Inferior parietal cortex (tissue), 1 donor: ENCODE data around the gene ACSBG1.

Experiments
- DNase-seq: peaks from one replicate; pipeline ENCODE4 v3.0.0-alpha.2; 2016; ENCODE audit errors: extremely low spot score

The ACSBG1 gene

DNA sequence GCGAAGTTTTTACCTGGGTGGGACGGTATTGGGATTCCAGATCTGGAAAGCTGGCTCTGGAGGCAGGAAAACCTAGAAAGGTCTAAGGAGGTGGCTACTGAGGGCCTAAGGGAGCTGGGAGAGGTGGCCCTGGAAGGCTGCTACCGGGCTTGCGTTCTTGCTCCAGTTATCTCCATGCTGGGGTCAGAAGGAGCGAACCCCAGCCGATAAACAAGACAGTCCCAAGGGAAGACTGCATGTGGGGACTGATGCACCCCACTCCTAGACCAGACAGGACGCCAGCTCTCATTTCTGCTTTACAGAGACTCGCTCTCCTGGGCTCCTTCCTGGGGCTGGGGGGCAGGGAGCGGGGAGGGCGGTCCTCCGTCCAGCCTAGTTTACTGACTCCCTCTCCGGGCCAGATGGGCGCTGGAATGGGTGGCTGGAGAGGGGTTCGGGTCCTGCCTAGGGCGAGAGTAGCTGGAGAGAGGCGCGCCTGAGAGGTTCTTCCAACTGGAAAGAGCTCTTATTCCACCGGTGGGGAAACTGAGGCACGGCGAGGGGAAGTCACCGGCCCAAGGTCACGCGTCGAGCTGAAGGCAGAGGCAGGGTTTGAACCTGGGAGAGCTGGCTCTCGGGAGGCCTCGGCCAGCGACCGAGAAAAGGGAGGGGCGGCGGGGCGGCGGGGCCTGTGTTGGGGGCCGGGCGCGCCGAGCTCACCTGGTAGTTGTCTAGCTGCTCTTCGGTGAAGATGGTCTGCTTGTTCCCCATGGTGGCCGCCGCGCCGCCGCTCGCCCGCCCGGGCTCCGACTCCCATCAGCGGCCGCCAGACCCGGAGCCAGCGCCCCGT is 103.7 kb downstream of the ACSBG1 start:
- DNase-seq: no peak

DNA sequence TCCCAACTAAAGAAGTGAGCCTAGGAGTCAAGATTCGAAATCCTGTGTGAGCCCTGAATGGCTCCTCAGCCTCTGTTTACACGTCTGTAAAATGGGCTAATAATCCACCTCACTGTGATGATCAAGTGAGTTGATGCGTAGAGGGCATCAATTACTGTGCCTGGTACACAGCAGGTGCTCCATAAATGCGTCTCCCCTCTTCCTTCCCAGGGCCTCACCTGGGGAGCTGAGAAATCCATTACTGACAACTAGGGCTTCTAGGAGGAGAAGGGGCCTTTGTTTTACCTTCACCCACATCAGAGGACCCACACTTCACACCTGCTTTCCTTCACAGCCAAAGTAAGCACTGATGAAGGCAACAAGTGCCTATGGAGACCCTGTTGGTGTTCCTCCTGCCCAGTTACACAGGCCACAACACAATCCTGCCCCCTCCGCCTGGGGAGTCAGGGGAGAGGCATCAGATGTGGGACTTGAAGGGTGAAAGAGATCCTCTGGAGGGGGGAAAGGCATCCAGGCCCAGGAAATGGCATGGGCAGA is 104.5 kb downstream of the ACSBG1 start:
- DNase-seq: no peak

DNA sequence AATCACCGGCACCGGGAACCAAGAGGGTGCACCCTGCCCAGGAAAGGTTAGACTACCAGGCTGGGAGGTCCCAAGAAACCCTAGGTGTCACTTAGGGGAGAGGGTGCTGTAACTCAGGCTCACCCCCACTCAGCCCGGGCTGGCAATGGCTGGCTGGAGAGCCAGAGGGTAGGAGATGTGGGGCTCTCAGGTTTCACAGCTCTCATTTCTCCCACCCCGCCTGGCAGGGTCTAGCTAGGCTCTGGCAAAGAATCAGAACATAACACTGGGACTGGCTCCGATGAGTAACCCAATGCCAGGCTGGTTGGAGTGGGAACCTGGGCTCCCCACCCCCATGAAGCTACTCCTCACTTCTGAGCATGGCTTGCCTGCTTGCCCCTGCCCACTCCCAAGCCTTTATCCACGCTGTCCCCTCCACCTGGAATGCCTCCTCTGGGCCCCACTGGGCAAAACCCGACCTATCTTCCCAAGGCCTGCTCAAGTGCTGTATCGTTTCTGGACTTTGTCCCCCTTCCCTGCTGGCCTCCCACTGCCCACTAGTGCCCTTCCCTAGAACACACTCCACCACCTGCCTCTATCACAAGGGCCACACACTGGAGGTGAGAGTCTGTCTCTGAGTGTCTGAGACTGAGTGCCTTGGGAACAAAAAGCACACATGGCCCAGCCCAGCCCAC is 105.2 kb downstream of the ACSBG1 start:
- DNase-seq: no peak

DNA sequence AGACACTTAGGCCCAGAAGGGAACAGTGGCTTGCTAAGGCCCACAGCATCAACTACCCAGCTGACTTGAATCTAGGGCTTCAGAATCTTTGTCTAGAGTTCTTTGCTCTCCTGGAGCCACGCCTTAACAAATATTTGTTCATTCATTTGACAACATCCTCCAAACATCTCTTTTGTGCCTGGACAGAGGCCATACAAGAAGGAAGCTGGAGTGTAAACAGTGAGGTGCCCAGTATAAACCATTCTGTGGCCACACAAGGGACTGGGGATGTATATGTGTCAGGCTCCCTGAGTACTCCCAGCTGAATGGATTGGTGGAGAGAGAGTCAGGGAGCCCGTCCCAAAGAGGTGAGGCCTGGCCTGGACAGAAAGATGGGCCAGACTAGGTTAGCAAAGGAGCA is 106.5 kb downstream of the ACSBG1 start:
- no peak for DNase-seq

DNA sequence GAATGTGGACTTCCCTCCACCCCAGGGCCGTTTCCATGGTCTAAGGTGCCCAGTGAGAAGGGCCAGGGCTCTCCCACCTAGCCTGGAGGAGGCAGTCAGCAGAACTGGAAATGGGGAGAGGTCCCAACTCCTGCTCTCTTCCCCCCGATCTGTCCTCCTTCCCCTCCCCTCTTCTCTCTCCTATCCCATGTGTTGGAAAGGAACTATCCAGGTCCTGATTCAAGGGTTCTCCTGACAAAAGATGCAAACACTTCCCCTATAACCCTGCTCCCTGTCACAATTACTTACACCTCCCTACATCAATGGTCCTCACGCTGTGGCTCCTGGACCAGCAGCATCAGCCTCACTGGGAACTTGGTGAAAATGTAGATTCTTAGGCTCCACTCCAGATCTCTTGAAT is 109.1 kb downstream of the ACSBG1 start:
- DNase-seq: no peak

DNA sequence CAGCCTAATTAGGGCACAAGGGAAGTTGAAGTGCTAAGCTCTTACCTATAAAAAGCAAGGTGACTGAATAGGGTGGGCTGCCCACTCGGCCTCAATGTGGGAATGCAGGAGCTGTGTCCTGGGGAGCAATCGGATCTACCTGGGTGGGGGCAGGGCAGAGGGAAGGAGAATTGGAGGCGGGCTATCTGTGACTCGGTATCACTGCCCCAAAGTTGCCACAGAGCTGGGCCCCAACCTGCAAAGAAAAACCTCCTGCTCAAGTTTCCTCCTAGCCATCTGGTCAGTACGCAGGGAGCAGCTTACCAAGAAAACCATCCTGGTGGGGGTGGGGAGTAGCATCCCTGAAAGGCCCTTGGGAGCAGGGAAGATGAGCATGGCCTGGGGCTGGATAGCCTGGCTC is 113.8 kb downstream of the ACSBG1 start:
- DNase-seq: no peak
